OCI-LY7 (cell line): Measurements from ENCODE around the gene RNFT2.

Source experiments
- CTCF ChIP-seq: fragments of 200-600 bp; sonication (generic); conservative IDR thresholded peaks from 2 replicates; pipeline ENCODE4 v1.5.1; 2014; ENCODE audit warnings: mild to moderate bottlenecking, antibody characterized with exemption, low read length, moderate library complexity, mixed read lengths
- EZH2phosphoT487 ChIP-seq: fragments of 200-600 bp; sonication (generic); IDR thresholded peaks from 2 replicates; pipeline ENCODE4 v1.6.1; 2018; ENCODE audit warnings: low read depth, borderline replicate concordance, mild to moderate bottlenecking, mixed run types, antibody characterized with exemption, low read length, moderate library complexity, mixed read lengths

DNA sequence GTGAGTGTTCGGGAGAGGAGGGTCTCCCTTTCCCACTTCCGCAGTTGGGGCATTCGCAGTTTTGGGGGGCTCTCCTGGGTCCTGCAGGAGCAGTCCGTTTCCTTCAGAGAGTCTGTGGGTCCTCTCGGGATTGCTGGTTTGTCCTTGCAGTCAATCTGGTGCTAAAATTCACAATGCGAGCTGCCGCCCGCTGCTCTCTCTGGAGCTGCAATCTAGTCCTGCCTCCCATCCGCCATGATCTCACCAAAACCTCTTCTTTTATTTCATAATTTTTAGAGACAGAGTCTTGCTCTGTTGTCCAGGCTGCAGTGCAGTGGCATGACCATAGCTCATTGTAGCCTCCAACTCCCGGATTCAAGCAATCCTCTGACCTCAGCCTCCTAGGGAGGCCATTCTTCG, 22.5 kb downstream of the RNFT2 start:
- TF ChIP-seq CTCF, result no peak
- no peak for TF ChIP-seq EZH2phosphoT487
